AG08396 (cell line): ENCODE measurements around the gene KCNQ5.
"Not testable (repeated sequence)": the region's sequence is repeated elsewhere in the genome, so short reads cannot be mapped to it uniquely, and the experiment has no call there.

ENCODE experiments used
- DNase-seq: peaks from one replicate; pipeline ENCODE4 v3.0.0; 2012; ENCODE audit warnings: low spot score, mixed read lengths

Gene KCNQ5

GRCh38 chr6:72621291-72622093 is at the start of gene KCNQ5:
Gene KCNQ5 (plus strand): TSS chr6:72622064.
- DNase-seq, result peak; percentile 35

- no peak for DNase-seq
These were observed 42.0 kb upstream of the KCNQ5 start for GRCh38 chr6:72579865-72580264.

- peak; percentile 55 for DNase-seq
These were observed 41.5 kb upstream of the KCNQ5 start for GRCh38 chr6:72580281-72580940.

GRCh38 chr6:72580950-72581349 is 40.9 kb upstream of the KCNQ5 start:
- DNase-seq, result not testable (repeated sequence)

- DNase-seq, result no peak
These were observed 33.7 kb upstream of the KCNQ5 start for GRCh38 chr6:72588155-72588554.

GRCh38 chr6:72589096-72589495 is 32.8 kb upstream of the KCNQ5 start:
- DNase-seq, result no peak

- DNase-seq, result no peak
These were observed 26.1 kb upstream of the KCNQ5 start for GRCh38 chr6:72595812-72596211.

- peak; percentile 22 for DNase-seq
These were observed 5.4 kb upstream of the KCNQ5 start for GRCh38 chr6:72616406-72617015.

- DNase-seq, result no peak
These were observed 4.1 kb upstream of the KCNQ5 start for GRCh38 chr6:72617721-72618120.

GRCh38 chr6:72619883-72620696 is 1.8 kb upstream of the KCNQ5 start:
- DNase-seq, result peak; percentile 60

- DNase-seq, result peak; percentile 4
These were observed 983 bp upstream of the KCNQ5 start for GRCh38 chr6:72620871-72621290.

- peak; percentile 67 for DNase-seq
These were observed 453 bp downstream of the KCNQ5 start for GRCh38 chr6:72622094-72622940.

- no peak for DNase-seq
These were observed 1.9 kb downstream of the KCNQ5 start for GRCh38 chr6:72623808-72624207.

GRCh38 chr6:72624557-72625160 is 2.8 kb downstream of the KCNQ5 start:
- peak; percentile 32 for DNase-seq

GRCh38 chr6:72626126-72626525 is 4.3 kb downstream of the KCNQ5 start:
- no peak for DNase-seq

GRCh38 chr6:72627539-72627938 is 5.7 kb downstream of the KCNQ5 start:
- DNase-seq, result no peak

- peak; percentile 22 for DNase-seq
These were observed 9.6 kb downstream of the KCNQ5 start for GRCh38 chr6:72631480-72631879.

- DNase-seq, result no peak
These were observed 13.8 kb downstream of the KCNQ5 start for GRCh38 chr6:72635636-72636035.

- no peak for DNase-seq
These were observed 14.4 kb downstream of the KCNQ5 start for GRCh38 chr6:72636215-72636614.

GRCh38 chr6:72636786-72637185 is 14.9 kb downstream of the KCNQ5 start:
- DNase-seq, result no peak
